Measurements from ENCODE around the gene ASZ1.

ASZ1 gene

DNA sequence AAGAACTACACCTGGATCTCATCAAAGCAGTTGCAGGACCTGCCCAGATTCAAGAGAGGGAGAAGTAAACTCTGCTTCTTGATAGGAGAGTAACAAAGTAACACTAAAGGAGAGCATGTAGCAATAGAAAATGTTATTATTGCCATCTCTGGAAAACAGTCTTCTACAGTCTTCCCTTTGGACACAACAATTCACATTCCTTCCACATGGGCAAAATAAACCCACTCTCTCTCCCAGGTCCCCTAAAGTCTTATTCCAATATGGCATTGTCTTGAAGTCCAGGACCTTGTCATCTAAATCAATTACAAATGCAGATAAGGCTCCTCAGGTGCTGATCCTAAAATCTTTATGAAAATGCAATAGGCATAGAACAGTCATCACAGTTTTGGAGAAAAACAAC is 94.1 kb downstream of the ASZ1 start:
- DNase-seq = no peak

DNA sequence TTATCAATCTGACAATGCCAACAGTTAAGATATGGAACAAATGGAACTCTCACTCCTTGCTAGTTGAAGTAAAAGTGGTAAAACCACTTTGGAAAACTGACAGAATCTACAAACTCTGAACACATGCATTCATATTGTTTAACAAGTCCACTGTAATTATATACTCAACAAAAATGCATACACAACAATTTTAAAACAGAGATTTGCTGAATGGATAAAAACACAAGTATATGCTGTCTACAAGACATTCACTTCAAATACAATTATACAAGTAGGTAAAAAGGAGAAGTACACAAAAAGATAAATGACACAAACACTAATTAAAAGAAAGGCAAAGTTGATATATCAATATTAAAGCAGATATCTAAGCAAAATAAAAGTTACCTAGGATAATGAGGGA is 95.3 kb downstream of the ASZ1 start:
- DNase-seq = no peak

DNA sequence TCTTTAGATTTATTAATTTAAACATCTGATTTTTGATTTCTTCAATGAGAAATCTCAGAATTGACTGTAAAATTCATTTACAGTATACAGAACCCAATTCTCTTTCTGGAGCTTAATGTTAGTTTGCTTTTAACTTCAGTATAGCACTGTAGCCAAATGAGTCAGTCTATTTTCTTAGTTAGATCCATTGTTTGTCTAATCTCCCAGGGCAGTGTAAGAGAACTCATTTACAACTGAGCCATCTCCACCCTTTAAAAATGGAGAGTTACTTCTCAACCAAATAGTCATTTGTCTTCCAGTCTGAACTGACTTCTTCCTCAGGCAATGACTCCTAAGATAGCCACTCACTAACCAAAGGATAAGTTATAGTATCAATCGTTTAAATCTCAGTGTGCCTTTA is 101.5 kb downstream of the ASZ1 start:
- DNase-seq = no peak

DNA sequence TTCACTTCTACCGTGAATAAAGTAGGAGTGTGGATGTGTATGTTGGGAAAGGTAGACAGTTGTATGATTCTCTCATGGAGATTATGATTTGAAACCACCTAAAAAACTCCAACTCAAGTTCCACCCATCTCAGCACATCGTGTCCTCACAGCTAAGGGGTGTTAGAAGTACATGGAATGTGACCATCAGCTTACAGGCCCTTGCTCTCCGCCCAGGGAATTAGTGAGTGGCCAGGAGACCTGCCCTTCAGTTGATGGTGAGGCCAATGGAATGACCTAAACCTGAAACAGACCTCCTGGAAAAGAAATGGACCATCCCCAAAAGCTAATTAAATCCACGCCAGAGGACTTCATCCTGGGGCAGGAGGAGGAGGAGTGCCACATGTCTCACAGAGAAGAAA is 102.3 kb downstream of the ASZ1 start:
- no peak for DNase-seq

DNA sequence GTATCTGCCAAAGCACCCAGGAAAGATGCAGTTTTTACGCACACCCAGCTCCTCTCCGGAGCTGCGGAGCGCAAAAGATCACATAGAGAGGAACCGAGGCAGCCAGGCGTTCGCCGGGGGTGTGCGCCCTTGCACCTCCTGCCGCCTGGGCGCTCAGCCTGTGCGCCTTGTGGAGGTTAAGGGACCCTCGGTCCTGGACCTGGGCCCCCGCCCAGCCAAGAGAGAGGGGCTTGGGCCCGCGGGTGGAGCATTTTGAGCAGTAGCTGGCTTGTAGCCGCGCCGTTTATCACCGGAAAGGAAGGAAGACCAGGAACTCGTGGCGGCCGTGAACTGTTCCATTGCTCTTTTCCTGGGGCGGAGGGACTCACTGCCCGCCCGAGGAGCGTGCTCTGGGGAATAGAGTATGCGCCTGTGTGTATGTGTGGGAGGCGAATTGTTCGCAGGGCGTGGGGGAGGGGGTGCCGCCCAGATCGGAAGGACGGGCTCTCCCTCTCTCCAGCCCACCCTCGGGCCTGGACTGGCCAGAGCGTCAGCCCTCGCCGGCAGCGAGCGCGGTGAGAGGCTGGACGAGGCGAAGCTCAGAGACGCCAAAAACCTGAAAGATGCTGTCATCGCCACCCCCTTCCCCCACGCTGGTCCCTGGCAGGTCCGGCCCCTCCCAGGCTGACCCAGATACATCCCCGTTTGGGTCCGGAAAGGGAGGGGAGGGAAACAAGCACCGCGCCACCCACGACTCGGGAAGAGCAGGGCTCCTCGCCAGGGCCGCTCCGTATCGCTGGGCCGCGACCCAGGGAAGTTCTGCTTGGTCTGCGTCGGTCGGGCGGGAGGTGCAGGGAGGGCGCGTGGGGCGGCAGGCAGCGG is 103.2 kb downstream of the ASZ1 start:
- no peak for DNase-seq

DNA sequence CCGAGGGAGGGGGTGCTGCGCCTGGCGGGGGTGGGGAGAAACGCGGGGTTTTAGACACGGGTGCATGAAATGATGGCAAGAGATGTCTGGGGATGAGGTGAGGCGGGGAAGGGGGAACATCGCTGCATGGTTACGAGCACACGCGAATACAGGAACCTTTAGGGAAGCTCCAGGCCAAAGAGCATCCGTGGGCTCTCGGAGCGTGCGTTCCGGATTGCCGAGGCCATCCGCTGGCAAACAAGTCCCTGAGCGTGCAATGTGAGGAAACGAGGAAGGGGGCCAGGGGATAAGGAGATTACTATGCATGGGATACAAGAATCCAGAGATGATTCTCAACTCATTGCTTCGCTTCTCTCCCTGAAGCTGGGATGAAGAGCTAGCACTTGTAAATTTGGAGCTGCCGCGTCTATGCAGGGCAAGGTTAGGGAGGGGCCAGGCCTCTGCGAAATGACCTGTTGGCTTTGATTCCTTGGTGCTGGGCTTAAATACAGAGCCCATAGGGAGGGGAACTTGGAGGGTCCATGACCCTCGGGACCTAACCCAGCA is 103.9 kb downstream of the ASZ1 start:
- DNase-seq = no peak

DNA sequence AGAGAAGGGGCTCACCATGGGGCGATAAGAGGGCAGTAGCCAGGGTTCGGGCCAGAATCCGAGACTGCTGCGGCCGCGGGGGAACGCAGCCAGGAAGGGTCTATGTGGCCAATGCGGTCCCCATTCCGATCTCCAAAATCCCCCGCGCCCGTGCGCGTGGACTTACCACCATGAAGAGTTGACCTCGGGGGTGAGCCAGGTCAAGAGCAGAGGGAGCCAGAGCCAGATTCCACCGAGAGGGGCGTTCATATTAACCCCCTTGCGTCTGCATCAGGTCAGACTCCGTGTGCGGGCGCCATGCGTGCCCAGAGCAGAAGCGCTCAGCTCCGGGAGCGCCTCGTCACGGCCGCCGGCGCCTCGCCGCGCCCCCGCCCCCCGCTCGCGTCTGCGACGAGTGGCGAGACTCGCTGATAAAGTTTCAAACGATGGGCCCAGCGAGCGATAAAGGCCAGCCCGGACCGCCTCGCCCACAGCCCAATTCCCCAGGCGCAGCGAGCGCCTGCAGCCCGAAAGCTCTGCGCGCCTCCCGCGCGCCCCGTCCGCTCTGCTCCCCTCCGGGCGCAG is 104.5 kb downstream of the ASZ1 start, which contains the start of gene WNT2:
Gene WNT2 (minus strand): TSS at position 318 of the 564 bp plus-strand sequence. CDS start 69 bp downstream, at position 249.
- DNase-seq = no peak

DNA sequence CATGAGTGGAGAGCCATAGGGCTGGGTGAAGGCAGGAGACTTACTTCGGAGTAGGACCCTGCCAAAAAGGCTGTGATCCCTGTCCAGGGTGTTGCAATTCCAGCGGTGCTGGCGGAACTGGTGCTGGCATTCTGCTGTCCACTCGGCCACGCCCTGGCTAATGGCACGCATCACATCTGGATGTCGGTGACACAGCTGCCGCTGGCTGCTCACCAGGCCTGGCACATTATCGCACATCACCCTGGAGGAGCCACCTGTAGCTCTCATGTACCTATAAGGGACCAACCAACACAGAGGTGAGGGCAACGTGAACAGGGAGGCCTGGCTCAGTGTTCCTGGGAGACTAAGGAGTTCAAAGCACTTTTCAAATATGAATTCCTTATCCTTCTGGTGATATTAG is 106.8 kb downstream of the ASZ1 start:
- DNase-seq = no peak

DNA sequence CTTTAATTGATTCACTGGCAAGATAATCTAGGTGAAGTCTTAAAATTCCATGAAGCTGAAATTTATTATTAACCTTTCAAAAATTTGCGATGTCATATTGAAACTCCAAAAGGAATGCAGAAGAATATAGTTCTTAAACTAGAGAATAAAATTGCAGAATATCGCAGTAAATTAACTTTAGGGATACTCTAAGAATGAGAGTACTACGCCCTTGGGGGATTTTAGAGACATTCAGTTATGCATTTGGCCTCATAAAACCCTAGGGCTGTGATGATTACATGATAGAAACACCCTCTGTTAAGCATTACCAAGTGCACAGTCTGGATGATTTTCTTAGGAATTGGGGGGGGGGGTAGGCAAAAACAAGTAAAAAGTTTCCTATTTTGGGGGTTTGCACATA is 108.1 kb downstream of the ASZ1 start:
- no peak for DNase-seq

DNA sequence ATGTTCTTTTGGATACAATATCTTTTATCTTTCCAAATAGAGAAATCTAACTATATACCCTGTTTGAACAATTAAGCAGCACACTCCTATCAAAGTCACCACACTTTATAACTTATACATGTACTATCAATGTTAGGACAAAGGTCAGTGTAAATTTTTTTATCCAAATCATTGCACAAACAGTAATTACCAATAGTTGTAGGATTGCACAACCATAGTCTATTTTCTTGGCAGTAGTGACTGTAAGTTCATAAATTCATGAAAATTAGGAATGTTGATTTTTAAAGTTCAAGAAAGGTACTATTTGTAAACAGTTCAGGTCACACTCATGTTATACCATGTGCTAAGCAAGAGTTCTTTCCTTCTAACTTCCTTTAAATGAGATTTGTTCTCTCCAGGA is 113.7 kb downstream of the ASZ1 start:
- DNase-seq = no peak

Measured in activated gamma-delta T cell (primary cell).